ENCODE data around the gene SLC4A1AP. TPM values are rescaled to one million over a fixed set of nuclear protein-coding genes. Genes with fewer than 3 reads are reported as not detected.

SLC4A1AP gene
- total RNA-seq, 1 experiment from 2014 or later = 20.8 TPM

DNA sequence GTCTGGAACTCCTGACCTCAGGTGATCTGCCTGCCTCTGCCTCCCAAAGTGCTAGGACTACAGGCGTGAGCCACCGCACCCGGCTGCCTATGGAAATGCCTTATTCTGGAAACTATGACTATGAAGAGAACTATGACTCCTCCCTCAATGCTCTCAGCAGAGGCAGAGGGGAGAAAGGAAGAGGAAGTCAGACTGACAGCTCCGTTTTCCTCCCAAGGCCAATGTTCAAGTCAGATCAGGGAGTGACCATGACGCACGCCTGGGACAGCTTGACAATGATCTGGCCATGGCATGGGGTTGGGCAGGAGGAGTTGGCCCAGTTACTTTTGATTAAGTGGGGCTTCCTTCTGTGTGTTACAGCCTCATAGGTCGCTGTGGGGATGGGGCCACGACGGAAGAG lies 63.6 kb downstream of the SLC4A1AP start:
- Histone ChIP-seq H3K56ac (ENCODE audit: insufficient read length, low read depth, low read length) (no peak overlapping the region), H3K27ac (ENCODE audit: insufficient read length, low read depth, low read length) (no peak overlapping the region), H3K14ac (ENCODE audit: insufficient read depth, low read length) (no peak overlapping the region), H2BK15ac (ENCODE audit: low read depth, low read length) (no peak overlapping the region), H2BK120ac (ENCODE audit: low read depth, low read length, poor library complexity, severe bottlenecking) (no peak overlapping the region), H3K27me3 (ENCODE audit: insufficient read depth, low read length) (no peaks in the 10 kb centered on the region; the same call in 1 of the 2 replicates), H4K8ac (replicated peaks; ENCODE audit: insufficient read length, low read depth, low read length) (no peak overlapping the region), H3K23me2 (ENCODE audit: insufficient read length, low read depth, low read length, poor library complexity, severe bottlenecking) (no peaks in the 10 kb centered on the region), H2BK20ac (ENCODE audit: low read depth, low read length, poor library complexity, severe bottlenecking) (no peak overlapping the region), H3K9ac (ENCODE audit: extremely low read depth, insufficient read length, low read length) (no peak overlapping the region), H3K4ac (ENCODE audit: low read depth, low read length) (no peak overlapping the region), H4K5ac (ENCODE audit: insufficient read length, low read depth, low read length) (no peak overlapping the region), H2AFZ (ENCODE audit: low read length) (no peak overlapping the region), H3K79me1 (ENCODE audit: insufficient read depth, low read depth, low read length, poor library complexity, severe bottlenecking) (no peaks in the 10 kb centered on the region), H3K23ac (ENCODE audit: insufficient read length, low read depth, low read length) (no peak overlapping the region), H3K18ac (ENCODE audit: insufficient read length, low read depth, low read length) (no peak overlapping the region), H4K20me1 (ENCODE audit: control insufficient read depth, insufficient read depth, insufficient read length) (no peaks in the 10 kb centered on the region), H3K4me1 (ENCODE audit: insufficient read depth, low read length) (peaks cover 8% of the 10 kb centered on the region), H3K9me3 (ENCODE audit: control insufficient read depth, low read depth, low read length) (no peaks in the 10 kb centered on the region), H2BK12ac (ENCODE audit: insufficient read length, low read depth, low read length) (no peak overlapping the region), H2BK5ac (ENCODE audit: insufficient read length, low read length) (no peak overlapping the region), H2AK5ac (ENCODE audit: insufficient read length, low read length) (no peak overlapping the region), H4K91ac (ENCODE audit: insufficient read length, low read depth, low read length) (no peak overlapping the region), H3K4me2 (ENCODE audit: insufficient read depth, insufficient read length, low read length) (no peak overlapping the region), H3T11ph (ENCODE audit: low read length) (no peak overlapping the region), H3K79me2 (ENCODE audit: insufficient read depth, low read length) (no peaks in the 10 kb centered on the region)
- peaks cover 25 to 27% of the 10 kb centered on the region in 2 experiments for H3K4me1 Mint-ChIP-seq
- no peak for DNase-seq
- WGBS (ENCODE audit: extremely low coverage, insufficient read length, low lambda C conversion rate) = no CpG with 5 or more reads among the region's 9 CpGs
- no peaks in the 10 kb centered on the region for H3K9me3 Mint-ChIP-seq
- H3K36me3 Mint-ChIP-seq (ENCODE audit: insufficient read depth in 1 of 3, low read depth in 3 of 3) = no peaks in the 10 kb centered on the region
- H3K27ac Mint-ChIP-seq = no peak overlapping the region
- H3K4me3 Mint-ChIP-seq = no peak overlapping the region; a peak in 1 of 5 replicates
- H3K27me3 Mint-ChIP-seq (ENCODE audit: low read depth) = no peaks in the 10 kb centered on the region
- TF ChIP-seq, protein P1, sequence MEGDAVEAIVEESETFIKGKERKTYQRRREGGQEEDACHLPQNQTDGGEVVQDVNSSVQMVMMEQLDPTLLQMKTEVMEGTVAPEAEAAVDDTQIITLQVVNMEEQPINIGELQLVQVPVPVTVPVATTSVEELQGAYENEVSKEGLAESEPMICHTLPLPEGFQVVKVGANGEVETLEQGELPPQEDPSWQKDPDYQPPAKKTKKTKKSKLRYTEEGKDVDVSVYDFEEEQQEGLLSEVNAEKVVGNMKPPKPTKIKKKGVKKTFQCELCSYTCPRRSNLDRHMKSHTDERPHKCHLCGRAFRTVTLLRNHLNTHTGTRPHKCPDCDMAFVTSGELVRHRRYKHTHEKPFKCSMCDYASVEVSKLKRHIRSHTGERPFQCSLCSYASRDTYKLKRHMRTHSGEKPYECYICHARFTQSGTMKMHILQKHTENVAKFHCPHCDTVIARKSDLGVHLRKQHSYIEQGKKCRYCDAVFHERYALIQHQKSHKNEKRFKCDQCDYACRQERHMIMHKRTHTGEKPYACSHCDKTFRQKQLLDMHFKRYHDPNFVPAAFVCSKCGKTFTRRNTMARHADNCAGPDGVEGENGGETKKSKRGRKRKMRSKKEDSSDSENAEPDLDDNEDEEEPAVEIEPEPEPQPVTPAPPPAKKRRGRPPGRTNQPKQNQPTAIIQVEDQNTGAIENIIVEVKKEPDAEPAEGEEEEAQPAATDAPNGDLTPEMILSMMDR (conservative IDR thresholded peaks at IDR 0.05) = no peak

Measured in H9 (cell line).